NCI-H1436 (cell line): ENCODE measurements around the gene STX18.
"Not testable (repeated sequence)": the region's sequence is repeated elsewhere in the genome, so short reads cannot be mapped to it uniquely, and the experiment has no call there.

Experiments used
- DNase-seq: peaks from one replicate; lab custom pipeline; 2025; lab: John Stamatoyannopoulos, UW

STX18 gene

GRCh38 chr4:4554234-4554633 is 12.4 kb upstream of the STX18 start:
- DNase-seq, result no peak

DNA sequence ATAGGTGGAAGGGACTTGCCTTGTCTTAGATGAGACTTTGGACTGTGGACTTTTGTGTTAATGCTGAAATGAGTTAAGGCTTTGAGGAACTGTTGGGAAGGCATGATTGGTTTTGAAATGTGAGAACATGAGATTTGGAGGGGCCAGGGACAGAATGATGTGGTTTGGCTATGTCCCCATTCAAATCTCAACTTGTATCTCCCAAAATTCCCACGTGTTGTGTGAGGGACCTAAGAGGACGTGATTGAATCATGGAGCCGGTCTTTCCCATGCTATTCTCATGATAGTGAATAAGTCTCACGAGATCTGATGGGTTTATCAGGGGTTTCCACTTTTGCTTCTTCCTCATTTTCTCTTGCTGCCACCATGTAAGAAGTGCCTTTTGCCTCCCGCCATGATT is 10.2 kb upstream of the STX18 start:
- not testable (repeated sequence) for DNase-seq

GRCh38 chr4:4550161-4550560 is 8.3 kb upstream of the STX18 start:
- not testable (repeated sequence) for DNase-seq

DNA sequence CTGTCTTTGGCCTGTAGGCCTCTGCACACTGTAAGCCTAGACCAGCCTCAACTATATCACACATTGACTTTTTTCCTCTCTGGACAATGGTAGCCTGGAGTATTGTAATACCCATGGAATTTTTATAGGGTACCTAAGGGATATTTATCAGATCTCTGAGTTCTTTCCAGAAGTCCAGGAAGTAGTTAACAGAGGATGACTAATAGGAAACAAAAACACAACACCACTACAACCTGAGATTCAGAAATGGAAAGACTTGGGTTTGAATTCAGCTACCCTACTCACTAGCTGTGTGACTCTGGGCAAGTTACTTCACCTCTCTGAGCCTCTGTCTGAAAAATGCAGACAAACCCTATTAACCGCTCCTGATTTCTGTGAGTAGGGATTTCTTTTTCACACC is 7.7 kb upstream of the STX18 start:
- no peak for DNase-seq

GRCh38 chr4:4542774-4543485 is 1.1 kb upstream of the STX18 start:
- no peak for DNase-seq

DNA sequence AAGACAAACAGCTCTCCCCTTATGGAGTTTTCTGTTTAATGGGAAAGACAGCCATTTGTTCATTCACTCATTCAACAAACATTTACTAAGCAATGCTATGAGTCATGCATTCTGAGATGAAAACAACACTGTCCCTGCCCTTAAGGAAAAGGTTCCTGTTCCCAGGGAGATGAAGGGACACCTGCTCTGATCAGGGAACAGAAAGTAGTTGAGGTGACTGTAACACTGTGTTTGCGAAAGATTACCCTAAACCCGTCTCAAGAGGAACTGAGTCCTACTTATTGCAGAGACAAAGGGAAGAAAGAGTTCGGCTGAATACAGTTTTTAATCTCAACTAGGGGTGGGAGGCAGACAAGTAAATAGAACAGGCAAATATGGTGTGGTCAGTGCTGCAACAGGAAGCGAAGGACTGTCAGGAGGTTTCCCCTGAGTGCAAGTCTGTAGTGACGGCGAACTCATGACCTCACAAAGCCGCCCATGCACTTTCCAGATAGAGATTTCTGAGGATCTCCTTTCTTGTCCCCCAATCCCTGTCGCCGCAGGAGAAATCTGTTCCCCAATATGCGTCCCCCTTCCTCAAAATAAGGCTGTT is 712 bp downstream of the STX18 start:
- no peak for DNase-seq

DNA sequence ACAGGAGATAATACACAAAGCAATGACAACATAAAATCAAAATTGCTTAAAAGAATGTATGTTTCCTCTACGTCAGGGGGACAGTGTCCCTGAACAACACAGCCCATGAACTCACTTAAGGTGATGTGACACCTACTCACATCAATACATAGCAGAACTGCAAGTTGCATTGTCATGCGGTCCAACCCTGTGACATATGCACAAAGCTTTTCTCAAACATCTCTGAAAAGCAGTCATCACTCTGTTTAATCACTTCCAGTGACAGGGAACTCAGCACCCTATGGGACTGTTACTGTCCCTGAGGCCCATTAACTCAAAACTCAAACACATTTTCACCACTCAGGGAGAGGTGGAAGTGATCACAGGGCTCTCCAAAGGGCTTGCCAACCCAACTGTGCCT is 2.4 kb downstream of the STX18 start:
- DNase-seq, result no peak

GRCh38 chr4:4535590-4535989 is 6.3 kb downstream of the STX18 start:
- DNase-seq, result no peak

DNA sequence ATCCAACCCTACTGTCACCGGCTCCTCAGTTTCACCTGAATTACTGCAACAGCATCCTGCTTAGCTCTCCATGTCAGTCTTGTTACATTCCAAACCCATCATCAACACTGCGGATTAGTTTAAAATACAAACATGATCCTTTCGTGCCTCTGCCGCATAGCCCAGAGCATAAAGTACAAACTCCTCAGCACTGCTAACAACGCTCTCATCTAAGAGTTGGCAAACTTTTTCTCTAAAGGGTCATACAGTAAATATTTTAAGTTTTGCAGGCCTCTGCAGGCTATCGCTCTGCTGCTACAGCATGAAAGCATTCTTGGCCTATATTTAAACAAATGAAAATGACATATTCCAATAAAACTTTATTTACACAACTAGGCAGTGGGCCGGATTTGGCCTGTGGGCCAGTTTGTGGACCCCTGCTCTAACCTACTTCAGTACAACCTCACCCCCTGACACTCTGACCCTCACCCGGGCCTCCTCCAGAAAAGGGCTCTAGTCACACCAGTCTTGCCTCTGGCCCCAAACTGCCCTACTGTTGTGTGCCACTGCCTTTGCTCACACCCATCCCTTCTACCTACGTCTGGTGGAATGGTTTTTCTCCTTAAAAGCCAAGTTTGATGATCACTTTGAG is 7.2 kb downstream of the STX18 start:
- DNase-seq, result no peak

DNA sequence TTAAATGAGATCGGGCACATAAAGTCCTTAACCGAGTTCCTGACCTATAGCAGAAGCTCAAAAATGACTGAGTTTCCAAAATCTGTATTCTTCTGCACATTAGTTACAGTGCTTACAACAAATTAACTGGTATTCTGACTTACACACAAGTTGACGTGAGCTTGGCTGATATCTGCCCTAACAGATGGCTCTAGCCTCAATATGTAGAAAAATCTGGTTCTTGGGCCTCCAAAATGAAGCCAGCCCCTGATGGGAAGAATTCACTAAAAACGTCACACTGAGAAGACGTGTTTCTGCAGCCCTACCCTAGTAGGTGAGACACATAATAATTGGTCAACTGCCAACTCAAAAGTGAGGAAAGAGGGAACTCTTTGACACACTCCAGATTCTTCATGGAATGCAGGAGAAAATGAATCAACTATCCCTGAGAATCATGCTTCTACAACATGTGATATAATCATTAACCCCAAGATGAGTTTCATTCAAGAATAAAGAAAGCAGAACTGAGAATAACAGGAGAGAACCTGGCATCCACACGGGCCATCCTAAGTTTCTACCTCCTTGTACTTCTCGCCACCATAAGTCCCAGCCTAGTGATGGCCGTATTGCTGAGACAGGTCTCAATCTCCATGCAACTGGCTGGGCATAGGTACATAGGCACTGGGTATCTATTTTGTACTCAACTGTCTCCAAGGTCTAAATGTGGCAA is 8.2 kb downstream of the STX18 start:
- no peak for DNase-seq

DNA sequence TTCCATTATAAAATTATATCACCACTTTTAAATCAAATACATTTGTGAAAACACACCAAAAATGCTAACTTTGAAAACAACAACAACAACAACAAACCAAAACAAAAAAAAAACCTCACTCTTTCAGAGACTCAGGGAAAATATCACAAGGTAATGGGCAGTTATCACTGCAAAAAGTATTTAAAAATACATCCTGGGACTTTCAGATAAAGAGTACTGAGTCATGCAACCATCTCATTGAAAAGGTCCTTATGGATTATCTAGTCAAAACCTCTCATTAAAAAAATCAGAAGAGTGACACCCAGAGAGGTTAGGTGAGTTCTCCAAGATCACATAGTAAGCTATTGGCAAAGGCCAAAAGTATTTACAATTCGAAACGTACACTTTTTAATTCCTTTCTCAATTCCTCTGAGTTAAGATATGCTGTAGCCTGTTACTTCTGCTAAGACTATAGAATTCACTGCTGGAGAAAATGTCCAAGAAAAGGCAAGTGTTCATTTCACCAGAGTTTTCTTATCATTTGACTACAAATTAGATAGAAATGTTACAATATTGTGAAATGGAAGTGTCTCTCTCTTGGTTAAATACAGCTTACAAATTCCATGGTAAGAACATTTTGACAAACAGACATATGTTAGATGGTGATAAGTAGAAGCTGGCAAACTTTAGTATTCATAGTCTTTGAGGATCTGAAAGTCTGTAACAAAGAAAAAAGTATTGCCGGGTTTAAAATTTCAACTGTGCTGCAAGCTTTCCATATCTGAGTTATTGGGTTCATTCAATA is 9.3 kb downstream of the STX18 start:
- DNase-seq, result no peak

DNA sequence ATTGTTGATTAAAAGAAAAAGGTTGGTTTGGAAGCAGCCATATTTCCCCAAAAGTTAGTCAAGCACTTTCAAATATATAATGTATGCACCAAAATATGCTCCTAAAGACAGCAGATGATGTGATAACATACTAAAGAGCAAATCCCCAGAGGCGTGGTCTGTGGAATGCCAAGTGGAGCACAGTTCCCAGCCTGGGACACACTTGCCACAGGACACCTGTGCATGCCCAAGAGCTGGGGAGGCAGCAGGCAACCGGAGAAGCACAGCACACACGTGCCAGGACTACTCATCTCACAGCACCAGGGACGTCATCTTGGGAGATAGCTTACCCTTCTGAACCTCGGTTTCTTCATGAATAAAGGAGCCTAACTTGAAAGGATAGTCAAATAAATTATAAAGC is 12.5 kb downstream of the STX18 start:
- no peak for DNase-seq

DNA sequence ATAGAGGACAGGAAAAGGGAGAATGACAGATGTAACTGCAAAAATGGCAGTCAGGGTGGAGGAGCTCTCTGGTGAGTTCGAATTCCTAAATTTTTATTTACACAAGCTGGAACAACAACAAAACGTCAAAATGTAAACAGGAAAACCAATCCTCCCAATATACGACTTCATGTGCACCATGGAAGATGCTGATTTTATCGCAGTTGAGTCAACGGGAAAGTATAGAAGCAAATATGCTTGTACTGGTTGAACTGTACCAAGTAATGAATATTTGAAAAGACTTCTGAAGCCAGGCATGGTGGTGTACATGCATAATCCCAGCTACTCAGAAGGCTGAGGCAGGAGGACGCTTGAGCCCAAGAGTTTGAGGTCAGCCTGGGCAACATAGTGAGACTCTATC is 15.4 kb downstream of the STX18 start:
- DNase-seq, result no peak

- DNase-seq, result no peak
Observed at GRCh38 chr4:4524364-4524763, 17.5 kb downstream of the STX18 start.

- no peak for DNase-seq
Observed at GRCh38 chr4:4521731-4522130, 20.1 kb downstream of the STX18 start.

- DNase-seq, result no peak
Observed at GRCh38 chr4:4521136-4521535, 20.7 kb downstream of the STX18 start.

DNA sequence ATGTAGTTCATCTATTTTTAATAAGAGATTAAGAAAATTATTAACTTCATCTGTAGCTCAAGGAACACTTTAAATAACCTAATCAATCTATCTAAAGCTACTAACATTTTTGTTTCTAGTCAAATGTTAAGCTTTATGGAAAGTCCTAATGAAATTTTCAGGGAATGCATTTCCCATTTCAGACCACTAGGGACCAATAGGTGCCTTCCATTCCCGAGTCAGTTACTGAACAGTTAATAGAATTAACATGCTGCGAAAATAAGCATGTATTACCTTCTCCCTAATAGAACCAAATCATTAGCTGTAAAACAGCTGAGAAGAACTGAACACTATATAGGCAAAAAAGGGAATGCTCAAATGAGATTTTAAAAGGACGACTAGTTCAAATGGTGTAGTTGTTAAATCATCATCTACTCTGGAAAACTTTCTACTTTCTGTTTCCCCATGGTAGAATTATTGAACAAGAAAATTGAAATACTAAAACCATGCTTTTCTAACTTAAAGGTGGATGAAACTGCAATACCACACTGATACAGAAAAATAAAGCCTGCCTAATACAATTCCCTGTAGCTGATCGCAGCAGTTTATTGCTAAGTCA is 22.5 kb downstream of the STX18 start:
- no peak for DNase-seq

GRCh38 chr4:4518747-4519146 is 23.1 kb downstream of the STX18 start:
- no peak for DNase-seq

- no peak for DNase-seq
Observed at GRCh38 chr4:4514786-4515185, 27.1 kb downstream of the STX18 start.

DNA sequence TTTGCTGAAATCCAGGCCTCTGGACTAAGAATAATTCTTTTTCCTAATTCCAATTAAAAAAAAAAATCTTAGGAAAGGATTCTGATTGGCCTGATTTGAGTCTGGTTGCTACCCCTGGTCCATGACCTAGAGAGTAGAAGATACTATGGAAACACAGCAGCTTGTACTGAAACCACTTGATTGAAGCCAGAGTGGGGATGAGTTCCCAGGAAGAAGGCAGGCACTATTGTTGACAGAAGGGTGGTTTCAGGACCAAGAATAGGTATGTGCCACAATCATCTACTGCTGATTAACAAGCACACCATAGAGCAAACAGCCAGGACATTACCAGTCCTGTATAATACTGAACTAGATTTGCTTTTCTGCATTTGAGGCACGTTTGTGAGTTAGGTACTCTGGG is 29.6 kb downstream of the STX18 start:
- DNase-seq, result no peak

DNA sequence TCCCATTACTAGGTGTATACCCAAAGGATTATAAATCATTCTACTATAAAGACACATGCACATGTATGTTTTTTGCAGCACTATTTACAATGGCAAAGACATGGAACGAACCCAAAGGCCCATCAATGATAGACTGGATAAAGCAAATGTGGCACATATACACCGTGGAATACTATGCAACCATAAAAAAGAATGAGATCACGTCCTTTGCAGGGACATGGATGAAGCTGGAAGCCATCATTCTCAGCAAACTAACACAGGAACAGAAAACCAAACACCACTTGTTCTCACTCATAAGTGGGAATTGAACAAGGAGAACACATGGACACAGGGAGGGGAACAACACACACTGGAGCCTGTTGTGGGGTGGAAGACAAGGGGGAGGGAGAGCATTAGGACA is 31.2 kb downstream of the STX18 start:
- not testable (repeated sequence) for DNase-seq

- DNase-seq, result no peak
Observed at GRCh38 chr4:4509521-4509920, 32.3 kb downstream of the STX18 start.
